Fibroblast of lung (primary cell): ENCODE results near the gene C16orf95. TPM values are rescaled to one million over a fixed set of nuclear protein-coding genes. Genes with fewer than 3 reads are reported as not detected.
"Not testable (repeated sequence)": the region's sequence is repeated elsewhere in the genome, so short reads cannot be mapped to it uniquely, and the experiment has no call there.

ENCODE experiments used
- DNase-seq, 2 donors: peaks; one replicate each; pipeline versions ENCODE4 v3.0.0 to v3.0.0-alpha.2; 2010; ENCODE audit warnings: low read depth in 2 of 2
- H2AFZ ChIP-seq: 2 replicates; pipeline ENCODE4 v1.5.1; 2012; ENCODE audit warnings: low read length, control low read depth, inconsistent platforms
- H3K27ac ChIP-seq: 2 replicates; pipeline ENCODE4 v1.5.1; 2011; ENCODE audit warnings: low read length, control low read depth; ENCODE audit not compliant: insufficient read depth
- H3K27me3 ChIP-seq: 2 replicates; pipeline ENCODE4 v1.5.1; 2011; ENCODE audit warnings: mild to moderate bottlenecking, low read length; ENCODE audit not compliant: control insufficient read depth, insufficient read depth
- H3K36me3 ChIP-seq: 2 replicates; pipeline ENCODE4 v1.5.1; 2011; ENCODE audit warnings: low read length; ENCODE audit not compliant: control insufficient read depth, insufficient read depth
- H3K4me1 ChIP-seq: 2 replicates; pipeline ENCODE4 v1.5.1; 2011; ENCODE audit warnings: low read length; ENCODE audit not compliant: control insufficient read depth, insufficient read depth; ENCODE audit errors: extremely low read depth
- H3K4me2 ChIP-seq: 2 replicates; pipeline ENCODE4 v1.5.1; 2011; ENCODE audit warnings: low read length, control low read depth; ENCODE audit not compliant: insufficient read depth; ENCODE audit errors: extremely low read depth
- H3K4me3 ChIP-seq, 4 experiments: fragments of 200-600 bp in 1 of 4; sonication (generic) in 1 of 4; replicated peaks in 1 of 4; 2 replicates each; pipeline ENCODE4 v1.5.1; 2011 to 2016; ENCODE audit warnings: low read length in 4 of 4, low read depth in 3 of 4, mild to moderate bottlenecking in 3 of 4, control low read depth in 2 of 4, inconsistent platforms in 1 of 4, mixed read lengths in 1 of 4; ENCODE audit not compliant: insufficient read depth in 1 of 4; ENCODE audit errors: control extremely low read depth in 1 of 4
- H3K79me2 ChIP-seq: 2 replicates; pipeline ENCODE4 v1.5.1; 2012; ENCODE audit warnings: mild to moderate bottlenecking, low read length, inconsistent platforms; ENCODE audit not compliant: control insufficient read depth, insufficient read depth
- H3K9ac ChIP-seq: 2 replicates; pipeline ENCODE4 v1.5.1; 2011; ENCODE audit warnings: mild to moderate bottlenecking, low read length, control low read depth; ENCODE audit not compliant: insufficient read depth
- H3K9me3 ChIP-seq: 2 replicates; pipeline ENCODE4 v1.5.1; 2012; ENCODE audit warnings: low read depth, low read length; ENCODE audit not compliant: control insufficient read depth, insufficient read depth
- H4K20me1 ChIP-seq: 2 replicates; pipeline ENCODE4 v1.5.1; 2011; ENCODE audit warnings: low read length; ENCODE audit not compliant: control insufficient read depth, insufficient read depth; ENCODE audit errors: extremely low read depth
- EZH2 ChIP-seq: IDR thresholded peaks from 2 replicates; pipeline ENCODE4 v1.5.1; 2012; ENCODE audit warnings: low read length, control low read depth, mild to moderate bottlenecking; ENCODE audit errors: missing control alignments
- polyA plus RNA-seq, 2 donors: library from polyadenylated mRNA; depleted of rRNA in 1 of 2; stranded (reverse) in 1 of 2; unstranded in 1 of 2; fragments of >200 nt; gene quantifications; 2 replicates each; pipeline ENCODE4 v1.2.1, GENCODE V29; 2011 to 2012; ENCODE audit warnings: missing spikeins in 1 of 2
- total RNA-seq: library from RNA; depleted of rRNA; stranded (reverse); fragments of >200 nt; gene quantifications from 2 replicates; pipeline ENCODE4 v1.2.1, GENCODE V29; 2014
- TF ChIP-seq, protein P1 (sequence below), 2 donors: IDR thresholded peaks in 1 of 2; conservative IDR thresholded peaks in 1 of 2; 1 replicate in 1 of 2; 2 replicates in 1 of 2; pipeline ENCODE4 v1.5.1; 2011 to 2012; ENCODE audit warnings: low read length in 2 of 2, control low read depth in 1 of 2, inconsistent platforms in 1 of 2, low read depth in 1 of 2, mild to moderate bottlenecking in 1 of 2

C16orf95 gene
- total and polyA plus RNA-seq, 2 donors (not counting 1 experiment from before 2014, with no cell fraction given), result 1.3 to 5.4 TPM

DNA sequence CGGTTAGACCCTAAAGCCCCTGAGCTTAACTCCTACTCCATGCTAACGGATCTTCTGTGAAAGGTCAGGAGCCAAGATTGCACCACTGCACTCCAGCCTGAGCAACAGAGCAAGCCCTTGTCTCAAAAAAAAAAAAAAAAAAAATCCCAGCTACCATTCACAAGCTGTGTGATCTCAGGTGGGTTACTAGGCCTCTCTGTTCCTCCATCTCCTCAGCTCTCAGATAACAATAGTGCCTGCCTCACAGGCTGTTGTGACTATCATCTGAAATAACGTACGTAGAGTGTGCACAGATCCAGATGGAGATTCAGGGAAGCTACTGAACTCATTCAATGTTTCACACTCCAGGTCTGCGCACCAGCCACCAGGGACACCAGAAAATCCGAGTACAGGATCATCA, 57.8 kb downstream of the C16orf95 start:
- no peak for DNase-seq

DNA sequence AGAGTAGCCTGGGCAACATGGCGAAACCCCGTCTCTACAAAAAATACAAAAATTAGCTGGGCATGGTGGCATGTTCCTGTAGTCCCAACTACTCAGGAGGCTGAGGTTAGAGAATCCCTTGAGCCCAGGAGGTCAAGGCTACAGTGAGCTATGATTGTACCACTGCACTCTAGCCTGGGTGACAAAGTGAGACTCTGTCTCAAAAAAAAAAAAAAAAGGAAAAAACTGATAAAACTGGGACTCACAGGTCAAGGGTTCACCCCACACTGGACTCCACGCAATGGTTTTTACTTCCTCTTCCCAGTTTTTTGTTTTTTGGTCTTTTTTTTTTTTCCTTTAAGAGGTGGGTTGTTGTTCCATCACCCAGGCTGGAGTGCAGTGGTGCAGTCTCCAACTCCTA, 58.5 kb downstream of the C16orf95 start:
- not testable (repeated sequence) for H3K4me1 ChIP-seq, H3K4me2 ChIP-seq, H3K79me2 ChIP-seq, H3K4me3 ChIP-seq, H3K27ac ChIP-seq, H2AFZ ChIP-seq, H4K20me1 ChIP-seq, H3K27me3 ChIP-seq, H3K36me3 ChIP-seq, H3K9ac ChIP-seq, DNase-seq, H3K9me3 ChIP-seq

More for the DNA sequence above, 57.8 kb downstream of the C16orf95 start:
- Histone ChIP-seq H2AFZ (no peak overlapping the region), H4K20me1 (no peaks in the 10 kb centered on the region), H3K27ac (no peak overlapping the region), H3K36me3 (no peaks in the 10 kb centered on the region), H3K9me3 (no peaks in the 10 kb centered on the region), H3K9ac (no peak overlapping the region), H3K4me1 (no peaks in the 10 kb centered on the region), H3K27me3 (no peaks in the 10 kb centered on the region), H3K4me2 (no peak overlapping the region), H3K4me3 (no peak overlapping the region), H3K79me2 (no peaks in the 10 kb centered on the region)
- TF ChIP-seq, protein P1, sequence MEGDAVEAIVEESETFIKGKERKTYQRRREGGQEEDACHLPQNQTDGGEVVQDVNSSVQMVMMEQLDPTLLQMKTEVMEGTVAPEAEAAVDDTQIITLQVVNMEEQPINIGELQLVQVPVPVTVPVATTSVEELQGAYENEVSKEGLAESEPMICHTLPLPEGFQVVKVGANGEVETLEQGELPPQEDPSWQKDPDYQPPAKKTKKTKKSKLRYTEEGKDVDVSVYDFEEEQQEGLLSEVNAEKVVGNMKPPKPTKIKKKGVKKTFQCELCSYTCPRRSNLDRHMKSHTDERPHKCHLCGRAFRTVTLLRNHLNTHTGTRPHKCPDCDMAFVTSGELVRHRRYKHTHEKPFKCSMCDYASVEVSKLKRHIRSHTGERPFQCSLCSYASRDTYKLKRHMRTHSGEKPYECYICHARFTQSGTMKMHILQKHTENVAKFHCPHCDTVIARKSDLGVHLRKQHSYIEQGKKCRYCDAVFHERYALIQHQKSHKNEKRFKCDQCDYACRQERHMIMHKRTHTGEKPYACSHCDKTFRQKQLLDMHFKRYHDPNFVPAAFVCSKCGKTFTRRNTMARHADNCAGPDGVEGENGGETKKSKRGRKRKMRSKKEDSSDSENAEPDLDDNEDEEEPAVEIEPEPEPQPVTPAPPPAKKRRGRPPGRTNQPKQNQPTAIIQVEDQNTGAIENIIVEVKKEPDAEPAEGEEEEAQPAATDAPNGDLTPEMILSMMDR (conservative IDR thresholded peaks at IDR 0.05 in 1 of 2, IDR thresholded peaks at IDR 0.05 in 1 of 2; ENCODE audit: low read depth in 1 of 2, low read length in 2 of 2), result no peak
- TF ChIP-seq EZH2, result no peak

DNA sequence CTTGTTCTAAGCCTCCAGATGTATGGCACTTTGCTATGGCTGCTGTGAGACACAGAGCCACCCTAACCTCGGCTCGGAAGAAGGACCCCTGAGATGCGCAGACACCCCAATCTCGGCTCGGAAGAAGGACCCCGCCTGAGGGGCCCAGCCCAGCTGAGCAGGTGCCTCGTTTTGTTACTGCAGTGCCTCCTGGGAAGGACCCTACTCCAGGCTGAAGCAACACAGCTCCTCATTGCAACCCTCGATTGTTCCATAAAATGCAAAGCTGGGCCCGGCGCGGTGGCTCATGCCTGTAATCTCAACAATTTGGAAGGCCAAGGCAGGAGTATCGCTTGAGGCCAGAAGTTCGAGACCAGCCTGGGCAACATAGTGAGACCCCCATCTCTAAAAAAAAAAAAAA, 61.3 kb downstream of the C16orf95 start:
- H3K4me3 ChIP-seq, result no peak overlapping the region
- H4K20me1 ChIP-seq, result no peaks in the 10 kb centered on the region
- H2AFZ ChIP-seq, result no peak overlapping the region
- H3K9ac ChIP-seq, result no peak overlapping the region
- H3K4me2 ChIP-seq, result no peak overlapping the region
- no peaks in the 10 kb centered on the region for H3K36me3 ChIP-seq
- no peak for DNase-seq
- H3K27ac ChIP-seq, result no peak overlapping the region
- no peaks in the 10 kb centered on the region for H3K4me1 ChIP-seq
- H3K79me2 ChIP-seq, result no peaks in the 10 kb centered on the region
- H3K27me3 ChIP-seq, result no peaks in the 10 kb centered on the region
- no peaks in the 10 kb centered on the region for H3K9me3 ChIP-seq
- no peak for TF ChIP-seq EZH2
- TF ChIP-seq, protein P1 (conservative IDR thresholded peaks at IDR 0.05 in 1 of 2, IDR thresholded peaks at IDR 0.05 in 1 of 2; ENCODE audit: low read depth in 1 of 2, low read length in 2 of 2), result no peak
